ENCODE results near the gene HNRNPF. TPM values are rescaled to one million over a fixed set of nuclear protein-coding genes. Genes with fewer than 3 reads are reported as not detected.

HNRNPF gene
- total RNA-seq, 1 donor from 2014 or later = 141 TPM

DNA sequence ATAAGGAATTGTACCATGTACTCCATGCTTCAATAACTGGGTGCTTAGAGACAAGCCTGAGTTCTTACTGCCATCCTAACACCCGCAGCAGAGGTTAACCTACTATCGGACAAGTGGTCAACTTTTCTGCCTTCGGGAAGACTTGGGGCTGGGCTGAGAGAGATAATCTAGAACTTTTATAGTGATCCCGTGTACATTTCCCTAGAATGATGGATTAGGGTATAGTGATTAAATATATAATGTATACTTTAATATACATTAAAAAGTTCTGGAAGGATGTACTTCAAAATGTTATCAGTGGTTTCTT is 12.2 kb upstream of the HNRNPF start:
- no peak for DNase-seq

DNA sequence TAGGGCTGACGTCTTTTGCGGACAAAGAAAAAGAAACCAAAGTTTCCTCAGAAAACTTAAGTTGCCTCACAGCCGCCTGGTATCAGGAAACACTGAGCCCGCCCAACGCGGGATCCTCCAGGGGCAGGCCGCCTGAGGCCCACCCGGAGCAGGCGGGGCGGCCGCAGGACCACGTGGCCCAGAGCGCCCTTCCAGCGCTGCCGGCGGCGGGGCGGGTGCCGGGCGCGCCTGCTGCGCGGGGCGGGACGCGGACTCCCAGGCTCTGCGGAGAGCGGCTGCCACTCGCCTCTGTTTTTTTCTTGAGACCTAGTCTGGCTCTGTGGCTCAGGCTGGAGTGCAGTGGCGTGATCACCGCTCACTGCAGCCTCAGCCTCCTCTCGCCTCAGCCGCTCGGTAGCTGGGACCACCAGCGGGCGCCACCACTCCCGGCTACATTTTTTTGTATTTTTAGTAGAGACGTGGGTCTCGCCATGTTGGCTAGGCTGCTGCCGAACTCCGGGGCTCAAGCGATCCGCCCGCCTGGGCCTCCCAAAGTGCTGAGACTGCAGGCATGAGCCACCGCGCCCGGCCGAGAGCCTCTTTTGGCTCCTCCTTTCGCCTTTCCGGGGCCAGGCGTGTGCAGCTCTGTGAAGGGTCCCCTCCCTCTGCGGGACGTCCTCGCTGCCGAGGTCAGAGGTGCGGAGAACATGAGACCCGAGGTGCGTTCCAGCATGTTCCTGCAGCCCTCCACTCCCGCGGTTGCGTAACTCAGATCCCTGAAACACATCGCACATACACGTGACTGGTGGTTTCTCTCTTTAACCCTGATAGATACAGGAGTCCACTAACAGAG is 11.6 kb upstream of the HNRNPF start:
- DNase-seq = peak; percentile 92

DNA sequence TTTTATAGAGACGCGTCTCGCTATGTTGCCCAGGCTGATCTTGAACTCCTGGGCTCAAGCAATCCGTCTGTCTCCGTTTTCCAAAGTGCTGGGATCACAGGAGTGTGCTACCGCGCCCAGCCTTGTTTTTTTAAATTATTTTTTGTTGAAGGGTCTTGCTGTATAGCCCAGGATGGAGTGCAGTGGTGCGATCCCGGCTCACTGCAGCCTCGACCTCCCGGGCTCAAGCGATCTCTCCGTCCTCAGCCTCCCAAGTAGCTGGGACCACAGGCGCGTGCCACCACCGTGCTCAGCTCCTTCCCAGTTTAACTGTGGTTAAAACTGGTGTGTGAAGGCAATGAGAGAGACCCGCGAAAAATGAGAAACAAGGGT is 11.0 kb upstream of the HNRNPF start:
- DNase-seq = no peak

DNA sequence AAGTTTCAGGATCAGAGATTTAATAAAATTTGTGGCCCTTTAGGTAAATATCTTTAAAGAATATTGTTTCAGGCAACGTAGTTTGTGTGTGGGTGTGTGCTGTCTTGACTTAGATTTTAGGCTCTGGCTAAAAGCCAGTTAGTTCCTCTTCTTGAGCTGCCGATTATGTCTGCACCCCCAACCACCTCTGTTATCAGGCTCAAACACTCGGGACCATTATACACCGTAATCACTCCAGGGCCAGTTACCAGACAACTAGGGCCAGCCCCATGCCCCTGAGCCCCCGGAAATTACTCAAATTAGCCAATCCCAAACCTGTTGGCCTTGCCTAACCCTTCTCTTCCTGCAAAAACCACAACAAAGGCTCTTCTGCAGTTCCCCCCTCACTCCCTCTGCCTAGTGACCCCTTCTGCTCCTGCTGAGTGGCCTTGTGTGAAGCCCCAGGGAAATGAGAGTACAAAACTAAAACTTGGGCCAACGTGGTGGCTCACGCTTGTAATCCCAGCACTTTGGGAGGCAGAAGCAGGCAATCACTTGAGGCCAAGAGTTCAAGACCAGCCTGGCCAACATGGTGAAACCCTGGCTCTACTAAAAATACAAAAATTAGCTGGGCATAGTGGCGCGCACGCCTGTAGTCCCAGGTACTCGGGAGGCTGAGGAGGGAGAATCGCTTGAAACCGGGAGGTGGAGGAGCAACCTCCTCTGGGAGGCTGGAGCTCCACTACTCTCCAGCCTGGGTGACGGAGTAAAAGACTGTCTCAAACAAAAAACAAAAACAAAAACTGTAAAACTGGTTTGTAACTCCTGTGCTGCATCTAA is 9.2 kb upstream of the HNRNPF start:
- peak; percentile 18 for DNase-seq

DNA sequence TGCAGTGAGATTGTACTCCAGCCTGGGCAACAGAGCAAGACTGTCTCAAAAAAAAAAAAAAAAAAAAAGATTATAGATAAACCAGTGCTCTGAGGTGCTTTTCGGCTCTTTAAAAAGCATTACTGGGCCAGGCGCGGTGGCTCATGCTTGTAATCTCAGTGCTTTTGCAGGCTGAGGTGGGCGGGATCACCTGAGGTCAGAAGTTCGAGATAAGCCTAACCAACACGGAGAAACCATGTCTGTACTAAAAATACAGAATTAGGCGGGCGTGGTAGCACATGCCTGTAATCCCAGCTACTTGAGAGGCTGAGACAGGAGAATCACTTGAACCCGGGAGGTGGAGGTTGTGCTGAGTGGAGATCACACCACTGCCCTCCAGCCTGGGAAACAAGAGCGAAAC is 6.6 kb upstream of the HNRNPF start:
- no peak for DNase-seq

DNA sequence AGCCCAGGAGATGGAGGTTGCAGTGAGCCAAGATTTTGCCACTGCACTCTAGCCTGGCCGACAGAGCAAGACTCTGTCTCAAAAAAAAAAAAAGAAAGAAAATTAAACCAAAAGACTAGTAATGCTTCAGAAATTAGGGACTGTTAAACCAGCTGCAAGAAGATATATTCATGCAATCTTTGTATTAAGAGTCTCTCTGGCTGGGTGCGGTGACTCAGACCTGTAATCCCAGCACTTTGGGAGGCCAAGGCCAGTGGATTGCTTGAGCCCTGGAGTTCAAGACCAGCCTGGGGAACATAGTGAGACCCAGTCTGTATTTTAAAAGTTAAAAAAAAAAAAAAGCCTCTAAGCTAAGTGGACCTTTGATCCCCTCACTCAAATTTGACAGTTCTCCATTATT is 2.5 kb upstream of the HNRNPF start:
- DNase-seq = no peak

DNA sequence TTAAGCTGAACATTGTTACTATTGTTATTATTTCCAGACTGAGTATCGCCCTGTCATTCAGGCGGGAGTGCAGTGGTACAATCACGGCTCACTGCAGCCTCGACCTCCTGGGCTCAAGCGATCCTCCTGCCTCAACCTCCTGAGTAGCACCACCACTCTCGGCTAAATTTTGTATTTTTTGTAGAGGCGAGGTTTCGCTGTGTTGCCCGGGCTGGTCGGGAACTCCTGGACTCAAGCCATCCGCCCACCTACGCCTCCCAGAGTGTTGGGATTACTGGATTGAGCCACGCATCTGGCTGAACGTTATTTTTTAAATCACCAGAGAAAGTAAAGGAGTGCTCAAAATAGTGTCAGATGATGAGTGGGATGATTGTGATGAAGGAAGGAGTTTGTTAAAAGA is 1.4 kb upstream of the HNRNPF start:
- no peak for DNase-seq

DNA sequence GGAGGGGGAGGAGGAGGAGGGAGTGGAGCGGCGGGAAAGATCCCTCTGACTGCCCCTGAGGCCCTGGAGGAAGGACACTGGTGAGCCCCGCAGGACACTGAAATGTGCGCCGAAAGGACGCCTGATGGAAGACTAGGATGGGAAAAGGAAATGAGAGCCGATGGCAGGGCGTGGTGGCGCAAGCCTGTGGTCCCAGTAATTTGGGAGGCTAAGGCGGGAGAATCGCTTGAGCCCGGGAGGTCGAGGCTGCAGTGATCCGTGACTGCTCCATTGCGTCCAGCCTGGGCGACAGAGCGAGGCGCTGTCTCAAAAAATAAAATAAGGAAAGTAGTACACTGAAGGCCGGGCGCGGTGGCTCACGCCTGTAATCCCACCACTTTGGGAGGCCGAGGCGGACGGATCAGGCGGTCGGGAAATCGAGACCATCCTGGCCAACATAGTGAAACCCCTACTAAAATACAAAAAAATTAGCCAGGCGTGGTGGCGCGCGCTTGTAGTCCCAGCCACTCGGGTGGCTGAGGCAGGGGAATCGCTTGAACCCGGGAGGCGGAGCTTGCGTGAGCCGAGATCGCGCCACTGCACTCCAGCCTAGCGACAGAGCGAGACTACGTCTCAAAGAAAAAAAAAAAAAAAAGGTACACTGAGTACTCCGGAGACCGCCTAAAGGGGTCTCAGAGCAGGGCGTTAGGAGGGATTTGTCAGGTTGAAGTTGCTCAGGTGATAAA is 561 bp upstream of the HNRNPF start:
- DNase-seq = no peak

DNA sequence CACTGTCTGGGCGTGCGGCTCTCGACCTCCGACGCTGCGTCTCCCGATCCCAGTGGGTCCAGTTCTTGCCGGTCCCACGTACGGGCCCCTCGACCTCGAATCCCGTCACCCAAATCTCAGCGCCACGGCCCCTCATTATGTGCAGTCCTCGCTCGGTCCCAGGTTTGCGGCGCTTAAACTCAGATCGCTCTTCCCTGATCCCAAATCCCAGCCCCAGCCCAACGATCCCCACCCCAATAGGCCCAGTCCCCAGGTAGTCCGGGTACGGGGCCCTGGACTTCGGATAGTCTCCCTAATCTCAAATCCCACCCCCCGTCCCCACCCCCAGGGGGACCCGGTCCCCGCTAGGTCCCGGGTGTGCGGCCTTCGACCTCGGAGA is 666 bp downstream of the HNRNPF start:
- DNase-seq = no peak

DNA sequence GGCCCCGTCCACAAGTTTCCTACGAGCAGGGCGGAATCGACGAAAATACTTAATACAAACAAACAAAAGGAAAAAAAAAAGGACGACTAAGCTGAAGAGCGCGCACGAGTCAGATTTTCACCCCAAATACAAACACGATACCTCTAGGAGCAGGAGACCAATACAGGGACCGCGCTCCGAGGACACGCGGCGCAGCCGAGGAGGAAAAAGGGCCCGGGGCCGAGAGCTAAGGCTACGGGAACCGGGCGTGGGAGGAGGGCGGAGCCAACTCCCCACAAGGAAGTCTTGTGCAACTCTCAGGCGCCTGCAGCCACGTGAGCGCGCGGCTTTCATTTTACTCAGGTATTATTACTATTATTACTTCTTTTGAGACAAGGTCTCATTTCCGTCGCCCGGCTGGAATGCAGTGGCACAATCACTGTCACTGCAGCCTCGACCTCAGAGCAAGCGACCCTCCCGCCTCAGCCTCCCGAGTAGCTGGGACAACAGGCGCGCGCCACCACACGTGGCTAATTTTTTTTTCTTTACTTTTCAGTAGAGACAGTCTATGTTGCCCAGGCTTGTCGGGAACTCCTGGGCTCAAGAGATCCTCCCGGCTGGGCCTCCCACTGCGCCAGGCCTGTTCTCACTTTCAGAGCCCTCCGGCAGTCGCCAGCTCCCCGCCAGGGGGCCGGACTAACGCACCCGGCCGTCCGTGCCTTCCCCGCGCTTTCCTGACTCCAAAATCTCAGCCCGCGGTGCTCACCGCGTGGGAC is 1.2 kb downstream of the HNRNPF start:
- DNase-seq = peak; percentile 95

DNA sequence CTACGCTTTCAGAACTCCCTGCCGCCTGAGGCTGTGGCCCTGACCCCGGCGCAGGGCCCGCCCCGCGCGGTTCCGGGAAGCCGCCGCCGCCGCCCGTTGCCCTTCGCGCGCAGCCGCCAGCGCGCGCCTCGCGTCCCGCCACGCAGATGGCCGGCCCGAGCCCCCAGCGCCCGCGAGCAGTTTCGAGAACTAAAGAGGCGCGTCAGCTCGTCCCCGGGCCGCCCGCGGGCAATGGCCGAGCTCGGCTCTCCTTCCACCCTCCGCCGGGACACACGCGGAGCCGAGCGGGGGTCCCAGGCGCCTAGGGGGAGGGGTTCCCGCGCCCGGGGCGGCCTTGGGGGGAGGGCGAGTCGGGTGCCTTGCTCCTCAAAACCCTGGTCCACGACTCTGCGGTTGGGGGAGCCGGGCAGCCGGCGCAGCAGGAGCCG is 1.8 kb downstream of the HNRNPF start:
- peak; percentile 77 for DNase-seq

DNA sequence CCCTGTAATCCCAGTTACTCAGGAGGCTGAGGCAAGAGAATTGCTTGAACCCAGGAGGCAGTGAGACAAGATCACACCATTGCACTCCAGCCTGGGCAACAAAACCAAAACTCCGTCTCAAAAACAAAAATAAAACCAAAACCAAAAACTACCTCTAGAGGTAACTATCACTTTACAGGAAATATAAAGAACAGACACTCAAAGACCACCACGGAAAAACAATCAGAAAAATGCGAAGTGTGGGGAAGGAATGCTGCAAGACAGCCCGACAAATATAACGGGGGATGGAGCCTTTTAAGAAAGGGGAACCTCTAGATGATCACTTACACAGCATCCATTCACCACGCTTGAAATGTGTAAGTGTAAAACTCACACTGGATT is 4.3 kb downstream of the HNRNPF start:
- DNase-seq = no peak

DNA sequence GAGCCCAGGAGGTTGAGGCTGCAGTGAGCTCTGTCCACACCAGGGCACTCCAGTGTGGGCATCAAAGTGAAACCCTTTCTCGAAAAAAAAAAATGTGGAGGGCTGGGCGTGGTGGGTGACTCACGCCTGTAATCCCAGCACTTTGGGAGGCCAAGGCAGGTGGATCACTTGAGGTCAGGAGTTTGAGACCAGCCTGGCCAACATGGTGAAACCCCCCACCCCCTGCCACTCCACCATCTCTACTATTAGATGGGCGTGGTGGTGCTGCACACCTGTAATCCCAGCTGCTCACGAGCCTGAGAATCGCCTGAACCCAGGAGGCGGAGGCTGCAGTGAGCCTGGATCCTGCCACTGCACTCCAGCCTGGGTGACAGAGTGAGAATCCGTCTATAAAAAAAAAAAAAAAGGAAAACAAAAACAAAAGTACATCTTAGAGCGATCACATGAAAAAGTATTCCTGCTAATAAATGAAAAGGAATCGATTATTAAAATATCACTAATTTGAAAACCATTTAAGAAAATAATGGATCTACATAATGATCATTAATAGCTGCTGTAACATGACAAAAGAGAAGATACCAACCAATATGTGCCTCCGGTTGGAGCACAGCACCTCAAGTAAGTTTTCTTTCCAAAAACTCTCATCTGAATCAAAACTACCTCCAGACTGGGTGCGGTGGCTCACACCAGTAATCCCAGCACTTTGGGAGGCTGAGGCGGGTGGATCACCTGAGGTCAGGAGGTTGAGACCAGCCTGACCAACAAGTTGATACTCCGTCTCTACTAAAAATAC is 4.9 kb downstream of the HNRNPF start:
- no peak for DNase-seq

DNA sequence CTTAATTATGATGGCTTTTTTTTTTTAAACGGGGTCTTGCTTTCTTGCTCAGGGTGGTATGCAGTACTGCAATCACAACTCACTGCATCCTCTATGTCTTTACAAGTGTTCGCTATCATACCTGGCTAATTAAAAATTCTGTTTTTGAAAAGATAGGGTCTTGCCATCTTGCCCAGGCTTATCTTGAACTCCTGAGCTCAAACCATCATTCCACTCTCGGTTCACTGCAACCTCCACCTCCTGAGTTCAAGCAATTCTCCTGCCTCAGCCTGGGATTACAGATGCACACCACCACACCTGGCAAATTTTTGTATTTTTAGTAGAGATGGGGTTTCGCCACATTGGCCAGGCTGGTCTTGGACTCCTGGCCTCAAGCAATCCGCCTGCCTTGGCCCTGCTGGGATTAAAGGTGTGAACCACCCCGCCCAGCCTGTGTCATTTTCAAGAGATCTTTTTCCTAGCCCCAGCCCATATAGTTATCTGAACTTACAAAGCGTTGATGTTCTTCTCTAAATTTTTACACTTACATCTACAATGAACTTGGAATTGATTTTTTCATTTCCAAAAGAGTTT is 6.0 kb downstream of the HNRNPF start:
- DNase-seq = no peak

DNA sequence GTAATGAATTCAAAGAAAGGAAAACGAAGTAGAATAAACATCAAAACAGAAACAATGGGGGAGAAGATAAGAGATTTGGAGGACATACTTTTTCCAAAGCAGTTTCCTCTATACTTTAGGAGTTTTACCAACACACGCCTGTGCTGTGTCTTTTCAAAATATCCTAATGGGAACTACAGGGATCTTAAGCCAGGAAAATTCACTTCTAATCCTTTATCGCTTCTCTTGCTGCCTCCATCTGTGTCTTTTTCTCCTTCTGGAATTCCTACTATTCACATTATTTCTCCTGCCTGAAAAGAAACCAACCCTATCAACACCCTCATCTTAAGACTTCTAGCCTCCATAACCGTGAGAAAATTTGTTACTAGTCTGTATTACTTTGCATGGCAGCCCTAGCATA is 6.8 kb downstream of the HNRNPF start:
- DNase-seq = no peak

DNA sequence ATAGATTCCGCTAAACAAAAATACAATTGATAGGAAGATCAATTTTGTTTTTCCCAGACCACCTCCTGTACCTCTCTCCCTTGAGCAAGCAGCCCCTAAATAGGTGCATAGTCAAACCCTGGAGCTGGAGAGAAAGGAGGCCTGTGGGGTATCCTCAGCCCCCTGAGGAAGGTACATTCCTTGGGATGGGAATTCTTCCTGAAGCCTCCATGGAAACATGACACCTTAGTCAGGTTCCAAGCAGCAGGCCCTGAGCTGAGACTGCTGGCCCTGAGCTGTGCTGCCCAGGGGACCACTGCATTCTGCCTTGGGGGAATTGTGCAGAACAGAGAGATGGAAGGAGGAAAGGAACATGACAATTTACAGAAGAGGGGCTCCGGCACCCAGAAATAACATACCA is 7.4 kb downstream of the HNRNPF start:
- DNase-seq = no peak

DNA sequence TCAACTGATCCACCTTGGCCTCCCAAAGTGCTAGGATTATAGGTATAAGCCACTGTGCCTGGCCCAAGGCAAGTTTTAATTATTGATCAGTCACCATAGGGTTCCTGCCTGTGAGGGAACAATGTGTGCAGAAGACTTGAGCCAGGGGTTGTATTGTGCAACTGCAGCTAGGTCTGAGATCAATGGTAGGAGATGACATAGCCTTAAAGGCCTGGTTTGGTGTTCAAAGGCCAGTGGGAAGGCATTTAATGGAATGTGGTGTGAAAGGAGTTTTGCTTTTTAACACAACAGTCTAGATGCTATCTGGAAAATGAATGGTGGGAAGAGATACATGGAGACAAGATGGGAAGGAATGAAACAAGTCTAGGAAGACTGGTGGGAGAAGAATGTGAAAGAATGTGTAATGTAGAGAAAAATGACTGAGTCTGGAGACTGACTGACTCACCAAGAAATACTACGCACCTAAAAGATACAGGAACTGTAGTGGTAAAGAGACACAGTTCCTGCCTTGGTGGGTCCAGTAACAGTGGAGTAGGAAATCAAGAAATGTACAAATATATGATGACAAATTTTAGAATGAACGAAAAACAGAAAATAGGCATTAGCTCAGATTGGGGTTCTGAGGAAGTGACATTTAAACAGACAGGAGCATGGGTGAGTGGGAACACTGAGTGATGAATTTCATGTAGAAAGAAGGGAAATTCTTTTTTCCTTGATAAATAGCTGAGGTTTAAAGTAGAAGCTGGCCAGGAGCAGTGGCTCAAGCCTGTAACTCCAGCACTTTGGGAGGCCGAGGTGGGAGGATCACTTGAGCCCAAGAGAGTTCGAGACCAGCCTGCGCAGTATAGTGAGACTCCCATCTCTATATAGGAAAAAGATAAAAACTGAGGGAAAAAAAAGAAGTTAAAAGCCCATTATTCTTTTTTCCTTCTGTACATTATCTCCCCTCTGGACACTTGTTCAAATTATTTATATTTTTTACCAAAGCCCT is 9.4 kb downstream of the HNRNPF start:
- DNase-seq = no peak

DNA sequence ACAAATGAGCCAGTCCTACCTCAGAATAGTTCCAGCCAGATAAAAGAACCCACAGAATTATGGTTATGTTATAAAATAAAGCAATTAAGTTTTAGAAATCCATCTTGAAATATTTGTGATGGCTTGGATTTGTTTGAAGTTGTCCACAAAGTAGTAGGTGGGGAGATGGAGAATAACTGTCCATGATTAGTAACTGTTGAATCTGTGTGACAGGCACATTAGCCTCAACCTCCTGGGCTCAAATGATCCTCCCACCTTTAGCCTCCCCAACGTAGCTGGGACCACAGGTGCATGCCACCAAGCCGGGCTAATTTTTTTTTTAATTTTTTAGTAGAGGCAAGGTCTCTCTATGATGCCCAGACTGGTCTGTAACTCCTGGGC is 10.1 kb downstream of the HNRNPF start:
- no peak for DNase-seq

DNA sequence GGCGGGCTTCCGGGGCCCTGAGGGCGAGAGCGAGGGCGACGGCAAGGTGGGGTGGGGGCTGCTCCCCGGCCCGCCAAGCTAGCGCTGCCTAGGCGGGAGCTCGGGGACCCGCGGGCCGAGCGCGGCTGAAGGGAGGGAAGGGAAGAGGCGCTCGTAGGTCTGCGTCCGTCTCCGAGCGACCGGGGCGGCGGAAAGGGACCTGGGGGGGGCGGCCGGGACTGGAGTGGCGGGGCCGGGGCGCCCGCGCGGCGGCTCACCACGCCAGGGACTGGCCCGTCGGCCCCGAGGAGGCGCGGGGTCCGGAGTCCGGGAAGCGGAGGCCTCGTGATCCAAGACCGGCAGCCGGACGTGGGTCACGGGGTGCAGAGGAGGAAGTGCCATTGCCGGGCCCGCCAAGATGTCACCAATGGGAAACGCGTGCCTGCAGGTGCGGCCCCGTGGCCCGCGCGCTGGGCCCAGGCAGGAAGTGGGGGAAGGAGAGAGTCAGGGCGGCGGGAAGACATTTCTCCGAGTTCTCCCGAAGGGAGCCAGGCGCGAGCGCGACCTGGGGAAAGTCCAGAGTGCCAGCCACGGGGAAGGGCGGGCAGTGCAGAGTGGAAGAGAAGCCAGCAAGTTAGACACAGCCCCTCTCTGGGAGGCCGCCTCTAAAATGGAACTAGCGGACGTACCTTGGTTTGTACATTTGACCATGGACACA is 11.9 kb downstream of the HNRNPF start:
- DNase-seq = peak; percentile 87

All from tongue (tissue), 2 donors.